K562 (cell line): ENCODE data around the gene ADSS1.

ENCODE experiments used
- ATF7 ChIP-seq: fragments of 450-650 bp; IDR thresholded peaks from 2 replicates; pipeline ENCODE4 v1.7.1; 2014; ENCODE audit warnings: mild to moderate bottlenecking, moderate library complexity
- CTCF ChIP-seq, 3 experiments: IDR thresholded peaks in 2 of 3; conservative IDR thresholded peaks in 1 of 3; 2 replicates each; pipeline ENCODE4 v1.5.1; 2011 to 2012; ENCODE audit warnings: low read length in 3 of 3, mild to moderate bottlenecking in 3 of 3, control low read depth in 2 of 3, improper control_type of control experiment in 1 of 3, inconsistent platforms in 1 of 3, low read depth in 1 of 3, mixed read lengths in 1 of 3, moderate library complexity in 1 of 3; ENCODE audit not compliant: insufficient read depth in 2 of 3
- GATA2 ChIP-seq: sonication (generic); formaldehyde crosslinking; IDR thresholded peaks from 2 replicates; pipeline ENCODE4 v1.4.0; 2020; ENCODE audit warnings: mild to moderate bottlenecking, missing genetic modification reagents
- NBN ChIP-seq: fragments of 450-650 bp; IDR thresholded peaks from 2 replicates; pipeline ENCODE4 v1.6.1; 2016; ENCODE audit warnings: low read depth, mild to moderate bottlenecking
- TCFL5 ChIP-seq: fragments of 250-450 bp; sonication (Bioruptor Pico); conservative IDR thresholded peaks from 2 replicates; pipeline ENCODE4 v1.6.1; 2021; ENCODE audit warnings: mild to moderate bottlenecking, moderate library complexity, matching md5 sums
- U2AF2 ChIP-seq: fragments of 200-400 bp; formaldehyde crosslinking; optimal IDR thresholded peaks from 2 replicates; pipeline ENCODE3; 2017; ENCODE audit warnings: low read depth, mild to moderate bottlenecking, low read length
- ZBTB17 ChIP-seq: fragments of 450-650 bp; formaldehyde crosslinking; IDR thresholded peaks from 2 replicates; pipeline ENCODE4 v1.4.0; 2020; ENCODE audit warnings: mild to moderate bottlenecking
- ZNF274 ChIP-seq: IDR thresholded peaks from 2 replicates; pipeline ENCODE4 v1.6.1; 2011; ENCODE audit warnings: low read depth, mild to moderate bottlenecking, low read length, moderate library complexity, borderline replicate concordance

- TF ChIP-seq U2AF2 = no peak
- TF ChIP-seq CTCF (IDR thresholded peaks at IDR 0.05 in 2 of 3, conservative IDR thresholded peaks at IDR 0.05 in 1 of 3; ENCODE audit: insufficient read depth in 2 of 3, low read depth in 1 of 3, low read length in 3 of 3) = no peak
- TF ChIP-seq NBN = no peak
- TF ChIP-seq GATA2 = no peak
- no peak for TF ChIP-seq ATF7
- no peak for TF ChIP-seq ZBTB17 (CRISPR knock-in tag)
- TF ChIP-seq ZNF274 = no peak
- TF ChIP-seq TCFL5 (CRISPR knock-in tag) = no peak
Measured at GRCh38 chr14:104784846-104785707, 61.0 kb downstream of the ADSS1 start.
